Natural killer cell (primary cell): ENCODE results near the gene SLC34A3. TPM values are rescaled to one million over a fixed set of nuclear protein-coding genes. Genes with fewer than 3 reads are reported as not detected.

Experiments
- ATAC-seq, 3 donors: fragments of 150-1000 bp in 2 of 3; fragments of 200-7000 bp in 1 of 3; cut with Tn5 transposase; 1 replicate in 1 of 3; 2 replicates in 2 of 3; pipeline ENCODE4 v1.10.0; 2021; ENCODE audit warnings: mild to moderate bottlenecking in 2 of 3, moderate library complexity in 2 of 3
- DNase-seq, 2 donors: peaks; one replicate each; pipeline versions ENCODE4 v3.0.0 to v3.0.0-alpha.2; 2013 to 2021; ENCODE audit warnings: mixed read lengths in 1 of 2
- H3K27ac ChIP-seq: one replicate; pipeline ENCODE4 v1.5.1; 2013; ENCODE audit warnings: mild to moderate bottlenecking, low read length
- H3K27me3 ChIP-seq: one replicate; pipeline ENCODE4 v1.6.1; 2013; ENCODE audit warnings: low read length; ENCODE audit not compliant: control insufficient read depth, insufficient read depth
- H3K36me3 ChIP-seq: one replicate; pipeline ENCODE4 v1.6.1; 2013; ENCODE audit warnings: low read length; ENCODE audit not compliant: control insufficient read depth, insufficient read depth
- H3K4me1 ChIP-seq: one replicate; pipeline ENCODE4 v1.6.1; 2013; ENCODE audit warnings: low read length; ENCODE audit not compliant: control insufficient read depth, insufficient read depth
- H3K4me3 ChIP-seq: one replicate; pipeline ENCODE4 v1.5.1; 2013; ENCODE audit warnings: low read length
- H3K9me3 ChIP-seq: one replicate; pipeline ENCODE4 v1.6.1; 2013; ENCODE audit warnings: low read length; ENCODE audit not compliant: control insufficient read depth, insufficient read depth
- H3K27ac Mint-ChIP-seq, 2 donors: one replicate each; pipeline ENCODE4 v1.8.0; 2022; ENCODE audit warnings: mild to moderate bottlenecking in 2 of 2, mixed read lengths in 2 of 2, moderate library complexity in 1 of 2
- H3K27me3 Mint-ChIP-seq, 2 donors: one replicate each; pipeline ENCODE4 v1.8.0; 2022; ENCODE audit warnings: low read depth in 2 of 2, mixed read lengths in 2 of 2
- H3K36me3 Mint-ChIP-seq: one replicate; pipeline ENCODE4 v1.8.0; 2022; ENCODE audit warnings: mixed read lengths
- H3K4me1 Mint-ChIP-seq, 2 donors: one replicate each; pipeline ENCODE4 v1.8.0; 2022; ENCODE audit warnings: mixed read lengths in 2 of 2
- H3K4me3 Mint-ChIP-seq: one replicate; pipeline ENCODE4 v1.8.0; 2022; ENCODE audit warnings: mild to moderate bottlenecking, moderate library complexity, mixed read lengths
- H3K9me3 Mint-ChIP-seq, 2 donors: one replicate each; pipeline ENCODE4 v1.8.0; 2022; ENCODE audit warnings: mixed read lengths in 2 of 2
- CTCF ChIP-seq: fragments of 200-600 bp; IDR thresholded peaks from one replicate; pipeline ENCODE4 v1.8.0; 2022; ENCODE audit warnings: antibody characterized with exemption
- WGBS: methylation state at CpG from one replicate; pipeline ENCODE4 v1.1.7; 2013; ENCODE audit warnings: missing lambda C conversion rate; ENCODE audit not compliant: insufficient coverage; 5-methylcytosine and 5-hydroxymethylcytosine counted together
- intact Hi-C: fragments of 100-400 bp; cut with micrococcal nuclease; formaldehyde crosslinking; loops from one replicate; pipeline ENCODE4 v1.14.2; 2022
- total RNA-seq, 4 donors: library from RNA; stranded (reverse); fragments of 120-200 nt in 1 of 4; gene quantifications; one replicate each; pipeline versions ENCODE4 v1.2.3 to v1.2.4, GENCODE V29; 2013 to 2022

The SLC34A3 gene
- total RNA-seq, 3 donors from 2014 or later (not counting 1 experiment from before 2014, with no cell fraction given) = not detected

DNA sequence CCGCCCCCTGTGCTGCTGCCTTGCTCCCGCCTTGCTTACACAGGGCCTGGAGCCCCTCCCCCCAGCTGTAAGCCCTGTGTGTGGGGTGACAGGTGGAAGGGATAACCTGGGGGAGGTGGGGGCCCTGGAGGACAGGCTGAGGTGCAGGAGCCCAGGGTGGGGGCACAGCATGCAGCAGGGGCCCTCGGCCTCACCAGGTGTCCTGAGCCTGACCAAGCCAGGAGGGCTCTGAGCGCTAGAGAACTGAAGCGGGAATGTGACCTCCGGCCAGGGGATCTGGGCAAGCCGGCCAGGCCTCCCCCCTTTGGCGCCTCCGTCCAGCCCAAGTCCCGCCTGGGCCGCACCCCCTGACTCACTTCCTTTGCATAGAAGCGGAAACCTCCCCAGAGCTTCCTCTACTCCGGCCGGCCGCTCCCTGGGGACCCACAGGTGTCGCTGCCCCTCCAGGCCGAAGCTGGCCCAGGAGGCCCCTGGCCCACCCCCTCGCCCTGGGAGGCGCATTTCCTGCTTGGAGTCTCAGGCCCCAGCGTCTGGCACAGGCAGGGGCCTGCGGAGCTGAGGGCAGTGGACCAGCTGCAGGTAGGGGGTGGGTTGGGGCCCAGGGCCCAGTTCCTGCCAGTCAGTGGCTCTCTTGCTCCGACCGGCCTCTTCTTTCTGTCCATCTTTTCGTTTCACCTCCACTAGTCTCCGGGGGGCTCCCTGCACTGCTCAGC, 46.8 kb downstream of the SLC34A3 start, which contains the start of gene TOR4A:
TOR4A (plus strand) TSS at position 398 of the 713 bp plus-strand sequence. CDS start 964 bp downstream, outside the sequence.
- H3K9me3 ChIP-seq = no peaks in the 10 kb centered on the region
- DNase-seq = peak; percentile 41 to 56
- ATAC-seq = peak; percentile 70 to 86 (median 79)
- intact Hi-C loops = no loop called here
- peak within 1 kb of the TSS; percentile 77 for H3K27ac ChIP-seq
- Mint-ChIP-seq H3K27me3 (no peaks in the 10 kb centered on the region), H3K27ac (peak within 1 kb of the TSS; percentile 72 to 91), H3K36me3 (no peaks in the 10 kb centered on the region), H3K9me3 (no peaks in the 10 kb centered on the region), H3K4me3 (peak within 1 kb of the TSS; percentile 96), H3K4me1 (peaks cover 9 to 40% of the 10 kb centered on the region in 2 donors)
- H3K36me3 ChIP-seq = peaks cover 14% of the 10 kb centered on the region
- H3K4me1 ChIP-seq = peaks cover 43% of the 10 kb centered on the region
- no peak for TF ChIP-seq CTCF
- 4% methylated on average over 22 of the region's 25 CpGs for WGBS
- peak within 1 kb of the TSS; percentile 92 for H3K4me3 ChIP-seq
- H3K27me3 ChIP-seq = no peaks in the 10 kb centered on the region

DNA sequence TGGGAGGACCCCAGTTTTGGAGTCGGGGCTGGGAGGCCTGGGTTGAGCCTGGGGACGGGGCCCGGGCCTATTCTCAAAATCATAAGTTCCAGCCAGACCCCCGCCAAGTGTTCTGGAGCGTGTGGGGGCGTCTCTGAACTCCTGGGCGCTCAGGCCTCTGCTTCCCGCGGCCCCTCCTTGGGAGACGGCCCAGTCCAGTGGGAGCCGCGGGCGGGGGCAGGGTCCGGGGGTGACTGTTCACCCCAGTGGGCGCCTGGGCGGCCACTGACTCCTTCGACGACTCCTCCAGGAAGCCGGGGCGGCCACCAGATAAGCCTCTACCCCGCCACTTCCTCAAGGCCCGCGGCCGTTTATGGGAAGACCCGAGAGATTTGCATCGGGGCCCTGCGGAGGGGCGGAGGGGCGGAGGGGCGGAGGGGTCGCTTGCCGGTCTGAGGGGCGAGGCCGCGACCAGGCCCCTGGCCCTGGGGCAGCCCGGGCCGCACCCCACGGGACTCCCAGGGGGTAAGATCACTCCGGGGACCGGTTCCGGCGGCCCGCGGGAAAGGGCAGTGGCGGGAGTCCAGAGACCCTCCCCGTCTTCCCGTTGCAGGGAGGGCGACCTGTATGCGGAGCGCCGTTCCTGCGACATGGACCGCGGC, 47.5 kb downstream of the SLC34A3 start:
- Histone ChIP-seq H3K36me3 (peaks cover 11% of the 10 kb centered on the region), H3K4me1 (peaks cover 43% of the 10 kb centered on the region), H3K27ac (peak overlapping the region; percentile 77), H3K9me3 (no peaks in the 10 kb centered on the region), H3K4me3 (peak overlapping the region; percentile 92), H3K27me3 (no peaks in the 10 kb centered on the region)
- peak overlapping the region; percentile 96 for H3K4me3 Mint-ChIP-seq
- H3K36me3 Mint-ChIP-seq = no peaks in the 10 kb centered on the region
- DNase-seq = no peak
- H3K27ac Mint-ChIP-seq = peak overlapping the region; percentile 72 to 91
- peak; percentile 12 to 24 (median 12) for ATAC-seq
- no peaks in the 10 kb centered on the region for H3K27me3 Mint-ChIP-seq
- no peak for TF ChIP-seq CTCF
- H3K9me3 Mint-ChIP-seq = no peaks in the 10 kb centered on the region
- H3K4me1 Mint-ChIP-seq = peaks cover 13 to 43% of the 10 kb centered on the region in 2 donors
- 16% methylated on average over 54 of the region's 54 CpGs for WGBS
- intact Hi-C loops = no loop called here

DNA sequence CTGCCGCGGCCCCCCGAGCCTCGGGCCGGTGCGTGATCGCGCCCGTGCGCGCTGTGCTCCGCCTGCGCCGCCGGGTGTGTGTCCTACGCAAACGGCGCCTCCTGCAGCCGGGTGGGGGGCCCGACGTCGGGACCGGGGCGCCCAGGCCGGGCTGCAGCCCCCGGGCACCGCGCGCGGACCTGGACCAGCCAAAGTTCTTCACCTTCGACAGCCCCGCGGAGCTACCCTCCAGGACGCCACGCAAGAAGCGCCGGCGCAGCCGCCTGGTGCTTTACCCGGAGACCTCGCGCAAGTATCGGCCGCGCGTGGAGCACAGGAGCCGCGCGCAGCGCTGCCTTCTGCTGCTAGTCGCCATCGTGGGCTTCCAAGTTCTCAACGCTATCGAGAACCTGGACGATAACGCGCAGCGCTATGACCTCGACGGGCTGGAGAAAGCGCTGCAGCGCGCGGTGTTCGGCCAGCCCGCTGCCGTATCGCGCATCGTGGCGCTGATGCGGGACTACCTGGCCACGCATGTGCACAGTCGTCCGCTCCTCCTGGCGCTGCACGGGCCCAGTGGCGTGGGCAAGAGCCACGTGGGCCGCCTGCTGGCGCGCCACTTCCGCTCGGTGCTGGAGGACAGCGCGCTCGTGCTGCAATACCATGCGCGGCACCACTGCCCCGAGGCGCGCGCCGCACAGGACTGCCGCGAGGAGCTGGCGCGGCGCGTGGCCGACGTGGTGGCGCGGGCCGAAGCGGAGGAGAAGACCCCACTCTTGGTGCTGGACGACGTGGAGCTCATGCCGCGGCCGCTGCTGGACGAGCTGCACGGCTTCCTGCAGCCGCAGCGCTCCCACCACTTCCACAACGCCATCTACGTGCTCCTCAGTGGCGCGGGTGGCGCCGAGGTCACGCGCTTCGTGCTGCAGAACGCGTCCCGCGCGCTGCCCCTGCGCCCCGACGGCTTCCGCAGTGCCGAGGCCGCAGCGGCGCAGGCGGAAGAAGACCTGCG, 48.3 kb downstream of the SLC34A3 start:
- Histone ChIP-seq H3K36me3 (peaks cover 7% of the 10 kb centered on the region), H3K4me3 (no peak overlapping the region), H3K9me3 (no peaks in the 10 kb centered on the region), H3K27me3 (no peaks in the 10 kb centered on the region), H3K4me1 (peaks cover 43% of the 10 kb centered on the region), H3K27ac (no peak overlapping the region)
- H3K27ac Mint-ChIP-seq = no peak overlapping the region
- intact Hi-C loops = no loop called here
- no peak for ATAC-seq
- no peak for DNase-seq
- 95% methylated on average over 139 of the region's 139 CpGs for WGBS
- no peak overlapping the region for H3K4me3 Mint-ChIP-seq
- H3K4me1 Mint-ChIP-seq = peaks cover 13 to 43% of the 10 kb centered on the region in 2 donors
- H3K27me3 Mint-ChIP-seq = no peaks in the 10 kb centered on the region
- no peaks in the 10 kb centered on the region for H3K9me3 Mint-ChIP-seq
- H3K36me3 Mint-ChIP-seq = no peaks in the 10 kb centered on the region
- no peak for TF ChIP-seq CTCF
